Measurements from ENCODE around the gene CDRT4.

GRCh38 chr17:15444805-15445204 is 22.6 kb downstream of the CDRT4 start:
- TF ChIP-seq CTCF (conservative IDR thresholded peaks at IDR 0.05) (no peak), EZH2 (IDR thresholded peaks at IDR 0.05; ENCODE audit: low read depth) (no peak)

Measured in PC-9 (cell line).